Psoas muscle (tissue), 8 donors: Measurements from ENCODE around the gene PRDM15. TPM values are rescaled to one million over a fixed set of nuclear protein-coding genes. Genes with fewer than 3 reads are reported as not detected.

ENCODE experiments used
- ATAC-seq, 4 donors: fragments of 200-7000 bp; cut with Tn5 transposase; one replicate each; pipeline ENCODE4 v1.9.1; 2020; ENCODE audit warnings: moderate library complexity in 3 of 4, mild to moderate bottlenecking in 2 of 4
- DNase-seq, 2 donors: peaks; one replicate each; pipeline ENCODE4 v3.0.0-alpha.2; 2020
- H3K27ac ChIP-seq: fragments of 200-600 bp; one replicate; pipeline ENCODE4 v1.8.0; 2022
- H3K27me3 ChIP-seq, 3 donors: fragments of 200-600 bp in 1 of 3; one replicate each; pipeline versions ENCODE4 v1.6.1 to v1.8.0; 2013 to 2022; ENCODE audit warnings: low read length in 2 of 3, mild to moderate bottlenecking in 2 of 3, moderate library complexity in 1 of 3; ENCODE audit not compliant: insufficient read depth in 3 of 3
- H3K36me3 ChIP-seq, 2 donors: fragments of 200-600 bp in 1 of 2; one replicate each; pipeline versions ENCODE4 v1.6.1 to v1.8.0; 2013 to 2022; ENCODE audit warnings: low read depth in 1 of 2, mild to moderate bottlenecking in 1 of 2, moderate library complexity in 1 of 2; ENCODE audit not compliant: insufficient read depth in 1 of 2
- H3K4me1 ChIP-seq: fragments of 200-600 bp; one replicate; pipeline ENCODE4 v1.8.0; 2022
- H3K4me3 ChIP-seq: fragments of 200-600 bp; one replicate; pipeline ENCODE4 v1.8.0; 2022; ENCODE audit warnings: mild to moderate bottlenecking
- H3K9me3 ChIP-seq: fragments of 200-600 bp; one replicate; pipeline ENCODE4 v1.8.0; 2022
- WGBS, 3 donors: extraction: QIAGEN DNeasy Blood & Tissue Kit; methylation state at CpG; one replicate each; pipeline versions ENCODE4 v1.1.6 to v1.1.7; 2013; 5-methylcytosine and 5-hydroxymethylcytosine counted together
- intact Hi-C, 2 donors: fragments of 100-400 bp; cut with DNase I; formaldehyde crosslinking; loops; one replicate each; pipeline versions ENCODE4 v1.11.0 to v1.14.2; 2022
- polyA plus RNA-seq, 3 donors: library from polyadenylated mRNA; stranded (reverse); fragments of 200-250 nt; gene quantifications; one replicate each; pipeline ENCODE4 v1.2.3, GENCODE V29; 2013
- total RNA-seq, 4 donors: library from RNA; stranded (reverse); fragmentation: NEBNext Ultra II Directional in 2 of 4; extraction: Animal tissue kit (Norgen Biotek cat#: 25700) in 2 of 4; gene quantifications; one replicate each; pipeline versions ENCODE4 v1.2.1 to v1.2.4, GENCODE V29; 2021 to 2023
- TF ChIP-seq, protein P1 (sequence below): fragments of 200-600 bp; IDR thresholded peaks from one replicate; pipeline ENCODE4 v1.8.0; 2022; ENCODE audit warnings: antibody characterized with exemption
- donor health status: healthy with polysubstance abuse.
- donor health status: DM: no; HTN: no; CAD: no; lungs with moderate emphysema.
- donor health status: Bipolar disorder and iron deficiency.
- donor health status: healthy.
- donor health status: DM: yes; HTN: yes; CAD: no.
- donor health status: DM: no; HTN: no; CAD: no.
- donor health status: DM: no; HTN: no; CAD: no.
- donor health status: DM: yes; HTN: yes; CAD: no.

The PRDM15 gene
- total and polyA plus RNA-seq, 7 donors: 2.2 to 6.4 (median 3.7) TPM

DNA sequence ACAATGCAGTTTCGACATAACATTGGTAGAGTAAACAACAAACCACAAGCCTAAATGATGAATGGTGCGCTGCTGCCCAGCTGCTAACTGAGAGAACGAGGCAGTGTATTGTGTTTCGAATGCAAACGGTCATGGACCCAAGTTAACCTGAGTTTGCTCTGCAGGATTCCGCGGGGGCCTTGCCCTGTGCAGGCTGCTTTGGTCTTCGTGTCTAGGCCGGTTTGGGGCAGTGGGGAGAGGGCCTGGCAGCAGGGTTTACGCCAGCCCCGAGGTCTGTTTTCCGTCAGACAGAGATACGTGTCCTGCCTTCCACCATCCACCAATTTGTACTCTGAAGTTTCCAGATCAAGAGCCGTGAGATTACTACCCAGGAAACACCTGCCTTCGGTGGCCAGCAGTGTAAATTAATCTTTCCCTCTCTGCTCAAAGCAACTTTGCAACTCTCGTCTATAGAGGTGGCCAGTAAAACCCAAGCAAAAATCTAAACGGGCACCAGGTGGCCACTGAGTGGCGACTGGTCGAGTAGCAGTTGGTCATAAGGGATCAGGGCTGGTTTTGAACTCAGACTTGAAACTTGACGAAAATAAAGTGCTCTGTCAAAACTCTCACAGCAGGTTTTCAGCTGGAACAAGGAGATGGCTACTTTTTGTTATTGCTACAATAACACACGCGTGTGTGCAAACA lies 6.3 kb upstream of the PRDM15 start:
- intact Hi-C loops: loop anchor here in 1 of 2 donors (5.0 kb wide), 1 partner anchor 127 kb away; the partner anchor contains the start of gene ZBTB21
- no peak for ATAC-seq
- WGBS, 3 donors: 60 to 61% (median 60%) methylated on average over 22 of the region's 22 CpGs

DNA sequence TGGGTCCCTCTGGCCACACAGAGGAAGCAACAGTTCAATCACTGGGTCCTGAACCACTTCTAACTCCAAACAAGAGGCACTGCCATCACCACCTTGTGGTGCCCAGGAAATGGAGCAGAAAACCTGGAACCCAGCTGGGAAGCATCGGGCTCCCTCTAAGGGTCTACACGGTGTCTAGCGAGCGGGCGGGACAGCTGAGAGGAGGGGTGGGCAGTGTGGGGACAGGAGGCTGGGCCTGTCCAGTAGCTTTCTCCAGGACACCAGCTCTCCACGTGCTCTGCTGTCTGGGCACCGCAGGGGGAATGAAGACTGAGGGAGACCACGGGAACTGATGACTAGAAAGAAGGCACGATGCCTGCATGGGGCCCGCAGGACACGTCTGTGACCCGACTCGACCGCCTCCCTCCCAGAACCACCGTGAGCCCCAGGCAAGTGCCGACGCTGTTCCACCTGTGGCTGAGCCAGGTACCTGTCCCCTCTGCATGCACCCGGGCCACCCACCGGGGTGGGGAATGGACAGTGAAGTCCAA lies 5.4 kb upstream of the PRDM15 start:
- H3K27ac ChIP-seq: no peak overlapping the region
- 83 to 84% (median 84%) methylated on average over 16 to 19 of the region's 19 CpGs for WGBS, 3 donors
- no peak for ATAC-seq
- H3K36me3 ChIP-seq: no peaks in the 10 kb centered on the region
- no peaks in the 10 kb centered on the region for H3K4me1 ChIP-seq
- DNase-seq: no peak
- no peaks in the 10 kb centered on the region for H3K27me3 ChIP-seq
- H3K4me3 ChIP-seq: no peak overlapping the region
- H3K9me3 ChIP-seq: no peaks in the 10 kb centered on the region
- intact Hi-C loops: loop anchor here in 1 of 2 donors (5.0 kb wide), 1 partner anchor 128 kb away; the partner anchor contains the start of gene ZBTB21
- TF ChIP-seq, protein P1, sequence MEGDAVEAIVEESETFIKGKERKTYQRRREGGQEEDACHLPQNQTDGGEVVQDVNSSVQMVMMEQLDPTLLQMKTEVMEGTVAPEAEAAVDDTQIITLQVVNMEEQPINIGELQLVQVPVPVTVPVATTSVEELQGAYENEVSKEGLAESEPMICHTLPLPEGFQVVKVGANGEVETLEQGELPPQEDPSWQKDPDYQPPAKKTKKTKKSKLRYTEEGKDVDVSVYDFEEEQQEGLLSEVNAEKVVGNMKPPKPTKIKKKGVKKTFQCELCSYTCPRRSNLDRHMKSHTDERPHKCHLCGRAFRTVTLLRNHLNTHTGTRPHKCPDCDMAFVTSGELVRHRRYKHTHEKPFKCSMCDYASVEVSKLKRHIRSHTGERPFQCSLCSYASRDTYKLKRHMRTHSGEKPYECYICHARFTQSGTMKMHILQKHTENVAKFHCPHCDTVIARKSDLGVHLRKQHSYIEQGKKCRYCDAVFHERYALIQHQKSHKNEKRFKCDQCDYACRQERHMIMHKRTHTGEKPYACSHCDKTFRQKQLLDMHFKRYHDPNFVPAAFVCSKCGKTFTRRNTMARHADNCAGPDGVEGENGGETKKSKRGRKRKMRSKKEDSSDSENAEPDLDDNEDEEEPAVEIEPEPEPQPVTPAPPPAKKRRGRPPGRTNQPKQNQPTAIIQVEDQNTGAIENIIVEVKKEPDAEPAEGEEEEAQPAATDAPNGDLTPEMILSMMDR: no peak

More for the DNA sequence above, 6.3 kb upstream of the PRDM15 start:
- Histone ChIP-seq H3K36me3 (no peaks in the 10 kb centered on the region), H3K27me3 (no peaks in the 10 kb centered on the region), H3K9me3 (no peaks in the 10 kb centered on the region), H3K4me3 (no peak overlapping the region), H3K27ac (no peak overlapping the region), H3K4me1 (no peaks in the 10 kb centered on the region)
- TF ChIP-seq, protein P1: no peak
- no peak for DNase-seq

DNA sequence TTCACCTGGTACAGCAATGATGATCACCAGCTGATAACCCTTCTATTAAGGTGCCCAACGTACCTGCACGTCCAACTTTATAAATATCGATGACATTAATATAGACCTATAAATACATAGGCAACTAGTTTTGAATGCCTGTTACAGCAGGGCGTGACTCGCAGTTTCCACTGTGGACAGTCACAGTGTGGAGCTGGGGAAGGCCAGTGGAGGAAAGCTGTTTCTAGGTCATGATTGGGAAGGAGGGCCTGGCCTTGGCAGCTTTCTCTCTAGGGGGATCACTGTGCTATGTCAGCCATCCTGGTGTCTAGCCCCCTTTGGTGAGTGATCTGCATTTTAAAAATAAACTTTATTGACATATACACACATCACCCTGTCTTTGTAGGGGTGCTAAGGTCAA lies 4.4 kb upstream of the PRDM15 start:
- Histone ChIP-seq H3K36me3 (no peaks in the 10 kb centered on the region), H3K4me1 (no peaks in the 10 kb centered on the region), H3K9me3 (no peaks in the 10 kb centered on the region), H3K4me3 (no peak overlapping the region), H3K27me3 (no peaks in the 10 kb centered on the region), H3K27ac (no peak overlapping the region)
- WGBS, 3 donors: 90 to 93% (median 92%) methylated on average over 5 of the region's 5 CpGs
- ATAC-seq (no peak), DNase-seq (no peak)
- intact Hi-C loops: no loop called here
- TF ChIP-seq, protein P1: no peak

DNA sequence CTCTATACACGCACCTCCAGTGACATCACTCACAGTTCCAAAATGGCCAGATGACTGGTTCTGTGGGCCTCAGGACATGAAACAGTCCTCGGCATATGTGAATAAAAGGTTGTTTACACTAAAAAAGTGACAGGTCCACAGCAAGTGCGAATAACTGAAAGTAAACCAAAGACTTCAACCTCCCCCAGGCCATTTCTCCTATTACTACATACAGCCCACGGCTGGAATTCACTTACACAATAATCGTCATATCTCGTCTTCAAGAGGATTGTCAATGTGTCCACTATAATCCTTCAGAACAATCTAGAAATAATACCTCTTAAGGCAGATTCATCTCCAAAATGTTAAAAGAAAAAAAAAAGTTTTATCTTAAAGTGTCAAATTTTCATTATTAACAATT lies 1.9 kb upstream of the PRDM15 start:
- TF ChIP-seq, protein P1: no peak
- DNase-seq (no peak), ATAC-seq (no peak)
- peaks cover 6% of the 10 kb centered on the region for H3K4me1 ChIP-seq
- no peaks in the 10 kb centered on the region for H3K36me3 ChIP-seq
- H3K9me3 ChIP-seq: no peaks in the 10 kb centered on the region
- intact Hi-C loops: no loop called here
- 93 to 95% (median 94%) methylated on average over 6 of the region's 6 CpGs for WGBS, 3 donors
- H3K27ac ChIP-seq: no peak overlapping the region
- H3K27me3 ChIP-seq: no peaks in the 10 kb centered on the region
- no peak overlapping the region for H3K4me3 ChIP-seq
